H1 (cell line): ENCODE results near the gene SPTBN4. TPM values are rescaled to one million over a fixed set of nuclear protein-coding genes. Genes with fewer than 3 reads are reported as not detected.

Experiments used
- CTCF ChIA-PET: fragments of 300-600 bp; sonication (Branson Sonifier 250); formaldehyde crosslinking; loops from one replicate; lab custom pipeline; 2021; ENCODE audit not compliant: partially characterized antibody; lab: Charles Lee
- POLR2A ChIA-PET: fragments of 300-600 bp; sonication (Branson Sonifier 250); formaldehyde crosslinking; loops from one replicate; lab custom pipeline; 2021; ENCODE audit warnings: inconsistent platforms; ENCODE audit not compliant: partially characterized antibody; lab: Charles Lee
- DNase-seq, 2 experiments: peaks; one replicate each; pipeline versions ENCODE4 v3.0.0 to v3.0.0-alpha.2; 2010 to 2022; ENCODE audit warnings: low spot score in 2 of 2, low read depth in 1 of 2, mixed read lengths in 1 of 2
- FAIRE-seq: peaks from 2 replicates; lab custom pipeline; 2011; peaks lifted over from hg19 to GRCh38; lab: Jason Lieb, UNC
- H2AFZ ChIP-seq: 2 replicates; pipeline ENCODE4 v1.8.1; 2012; ENCODE audit warnings: low read length, inconsistent platforms
- H2AK5ac ChIP-seq: 2 replicates; pipeline ENCODE4 v1.6.1; 2013; ENCODE audit warnings: low read depth, low read length
- H2BK120ac ChIP-seq: replicated peaks from 2 replicates; pipeline ENCODE3; 2013; ENCODE audit warnings: low read depth, low read length, inconsistent platforms
- H2BK12ac ChIP-seq: 2 replicates; pipeline ENCODE4 v1.6.1; 2013; ENCODE audit warnings: low read depth, low read length
- H2BK15ac ChIP-seq: 2 replicates; pipeline ENCODE4 v1.6.1; 2013; ENCODE audit warnings: low read length
- H2BK20ac ChIP-seq: 2 replicates; pipeline ENCODE4 v1.6.1; 2013; ENCODE audit warnings: low read length
- H2BK5ac ChIP-seq: 2 replicates; pipeline ENCODE4 v1.6.1; 2013; ENCODE audit warnings: low read depth, low read length
- H3K14ac ChIP-seq: 2 replicates; pipeline ENCODE4 v1.6.1; 2013; ENCODE audit warnings: inconsistent platforms; ENCODE audit not compliant: insufficient read length
- H3K18ac ChIP-seq: 2 replicates; pipeline ENCODE4 v1.6.1; 2013; ENCODE audit warnings: low read length; ENCODE audit errors: extremely low read depth
- H3K23ac ChIP-seq: 2 replicates; pipeline ENCODE4 v1.6.1; 2013; ENCODE audit warnings: inconsistent platforms; ENCODE audit not compliant: insufficient read length
- H3K23me2 ChIP-seq: 2 replicates; pipeline ENCODE4 v1.6.1; 2013; ENCODE audit warnings: low read depth, low read length
- H3K27ac ChIP-seq: 2 replicates; pipeline ENCODE4 v1.6.1; 2011; ENCODE audit warnings: low read depth, low read length, inconsistent platforms
- H3K27me3 ChIP-seq, 4 experiments: replicated peaks in 1 of 4; 1 replicate in 1 of 4; 2 replicates in 3 of 4; pipeline versions ENCODE4 v1.6.1 to v1.8.1; 2011 to 2013; ENCODE audit warnings: low read length in 3 of 4, mild to moderate bottlenecking in 3 of 4, inconsistent platforms in 2 of 4, mixed read lengths in 2 of 4, moderate library complexity in 1 of 4; ENCODE audit not compliant: control insufficient read depth in 3 of 4, insufficient read depth in 3 of 4; ENCODE audit errors: extremely low read depth in 1 of 4
- H3K36me3 ChIP-seq, 4 experiments: 2 replicates each; pipeline versions ENCODE4 v1.6.1 to v1.8.1; 2011 to 2013; ENCODE audit warnings: mild to moderate bottlenecking in 4 of 4, low read length in 3 of 4, moderate library complexity in 2 of 4, control low read depth in 1 of 4, inconsistent platforms in 1 of 4; ENCODE audit not compliant: insufficient read depth in 4 of 4, control insufficient read depth in 2 of 4
- H3K4ac ChIP-seq: replicated peaks from 2 replicates; pipeline ENCODE3; 2013; ENCODE audit warnings: low read length, low read depth, mixed read lengths, inconsistent platforms; ENCODE audit not compliant: insufficient read length
- H3K4me1 ChIP-seq, 4 experiments: replicated peaks in 1 of 4; 1 replicate in 1 of 4; 2 replicates in 3 of 4; pipeline versions ENCODE4 v1.6.1 to v1.8.1; 2011 to 2013; ENCODE audit warnings: low read length in 3 of 4, inconsistent platforms in 2 of 4, mixed read lengths in 1 of 4; ENCODE audit not compliant: insufficient read depth in 4 of 4, control insufficient read depth in 3 of 4
- H3K4me2 ChIP-seq, 2 experiments: 2 replicates each; pipeline versions ENCODE4 v1.6.1 to v1.8.1; 2011 to 2013; ENCODE audit warnings: low read depth in 2 of 2, low read length in 2 of 2, control low read depth in 1 of 2, inconsistent platforms in 1 of 2, mild to moderate bottlenecking in 1 of 2; ENCODE audit not compliant: insufficient read depth in 1 of 2
- H3K4me3 ChIP-seq, 4 experiments: fragments of 200-600, 300-600 bp in 1 of 4; sonication (generic), shearing (Covaris generic), sonication (Bioruptor Twin) in 1 of 4; 2 replicates each; pipeline versions ENCODE4 v1.5.1 to v1.8.1; 2011 to 2016; ENCODE audit warnings: low read length in 4 of 4, low read depth in 3 of 4, control low read depth in 2 of 4, inconsistent platforms in 2 of 4, mild to moderate bottlenecking in 2 of 4, mixed read lengths in 1 of 4, moderate library complexity in 1 of 4; ENCODE audit not compliant: insufficient read depth in 2 of 4; ENCODE audit errors: extremely low read depth in 1 of 4
- H3K56ac ChIP-seq: replicated peaks from 2 replicates; pipeline ENCODE3; 2013; ENCODE audit warnings: low read depth, mild to moderate bottlenecking, mixed read lengths, low read length, inconsistent platforms; ENCODE audit not compliant: insufficient read length
- H3K79me1 ChIP-seq: 2 replicates; pipeline ENCODE4 v1.6.1; 2013; ENCODE audit warnings: low read depth, low read length, control low read depth
- H3K79me2 ChIP-seq, 2 experiments: 2 replicates each; pipeline versions ENCODE4 v1.6.1 to v1.8.1; 2012 to 2013; ENCODE audit warnings: low read length in 2 of 2, mild to moderate bottlenecking in 2 of 2, inconsistent platforms in 1 of 2; ENCODE audit not compliant: insufficient read depth in 2 of 2, control insufficient read depth in 1 of 2
- H3K9ac ChIP-seq, 4 experiments: replicated peaks in 1 of 4; 1 replicate in 1 of 4; 2 replicates in 3 of 4; pipeline versions ENCODE4 v1.6.1 to v1.8.1; 2011 to 2013; ENCODE audit warnings: low read depth in 3 of 4, low read length in 3 of 4, control low read depth in 2 of 4, mild to moderate bottlenecking in 2 of 4, moderate library complexity in 2 of 4, inconsistent platforms in 1 of 4; ENCODE audit errors: extremely low read depth in 1 of 4
- H3K9me3 ChIP-seq, 2 experiments: 2 replicates each; pipeline versions ENCODE4 v1.6.1 to v1.8.1; 2012 to 2013; ENCODE audit warnings: mild to moderate bottlenecking in 2 of 2, moderate library complexity in 2 of 2, control low read depth in 1 of 2, inconsistent platforms in 1 of 2, low read depth in 1 of 2, low read length in 1 of 2, mixed read lengths in 1 of 2; ENCODE audit not compliant: insufficient read depth in 2 of 2
- H4K20me1 ChIP-seq, 2 experiments: replicated peaks in 1 of 2; 2 replicates each; pipeline versions ENCODE3 to v1.8.1; 2011 to 2013; ENCODE audit warnings: inconsistent platforms in 2 of 2, low read length in 2 of 2, mild to moderate bottlenecking in 1 of 2; ENCODE audit not compliant: insufficient read depth in 2 of 2, control insufficient read depth in 1 of 2
- H4K5ac ChIP-seq: 2 replicates; pipeline ENCODE4 v1.6.1; 2013; ENCODE audit warnings: low read length, low read depth, mixed read lengths, inconsistent platforms; ENCODE audit not compliant: insufficient read length
- H4K8ac ChIP-seq: 2 replicates; pipeline ENCODE4 v1.8.0; 2013; ENCODE audit warnings: mild to moderate bottlenecking, moderate library complexity, low read length, inconsistent platforms; ENCODE audit not compliant: insufficient read depth; ENCODE audit errors: extremely low read depth
- H4K91ac ChIP-seq: replicated peaks from 2 replicates; pipeline ENCODE3; 2013; ENCODE audit warnings: low read length, mixed read lengths, inconsistent platforms; ENCODE audit not compliant: insufficient read length
- ASH2L ChIP-seq: fragments of 200-600, 300-600 bp; sonication (generic); IDR thresholded peaks from one replicate; pipeline ENCODE4 v1.7.1; 2017; ENCODE audit warnings: low read length
- WGBS, 2 experiments: shearing (Covaris generic) in 1 of 2; methylation state at CpG; one replicate each; pipeline versions ENCODE4 v1.1.6 to v1.1.7; 2013 to 2015; ENCODE audit warnings: low lambda C conversion rate in 2 of 2, mixed read lengths in 2 of 2, inconsistent platforms in 1 of 2, low coverage in 1 of 2, missing lambda C conversion rate in 1 of 2; ENCODE audit not compliant: insufficient replicate concordance in 2 of 2, insufficient coverage in 1 of 2, insufficient read length in 1 of 2; ENCODE audit errors: extremely low coverage in 1 of 2, missing lambda C conversion rate in 1 of 2; 5-methylcytosine and 5-hydroxymethylcytosine counted together
- polyA plus RNA-seq, 7 experiments: library from polyadenylated mRNA; depleted of rRNA in 3 of 7; stranded (reverse) in 5 of 7; unstranded in 2 of 7; fragments of >200 nt in 5 of 7; fragments of 200-250 nt in 2 of 7; gene quantifications; 1 replicate in 5 of 7; 2 replicates in 1 of 7; 4 replicates in 1 of 7; pipeline versions ENCODE4 v1.2.1 to v1.2.3, GENCODE V29; 2011 to 2013; ENCODE audit warnings: missing spikeins in 2 of 7, mixed read lengths in 2 of 7
- total RNA-seq: library from RNA; stranded (reverse); fragmentation: NEBNext Ultra II Directional; extraction: Animal tissue kit (Norgen Biotek cat#: 25700); gene quantifications from 2 replicates; pipeline ENCODE4 v1.2.1, GENCODE V29; 2021
- TF ChIP-seq, protein P1 (sequence below): IDR thresholded peaks from 2 replicates; pipeline ENCODE4 v1.6.1; 2012; ENCODE audit warnings: low read length, inconsistent platforms

The SPTBN4 gene
- total and polyA plus RNA-seq, 2 of the 8 experiments (the other 6 are each of a cell fraction or from before 2014, with no cell fraction given): 1.9 to 3.0 TPM

DNA sequence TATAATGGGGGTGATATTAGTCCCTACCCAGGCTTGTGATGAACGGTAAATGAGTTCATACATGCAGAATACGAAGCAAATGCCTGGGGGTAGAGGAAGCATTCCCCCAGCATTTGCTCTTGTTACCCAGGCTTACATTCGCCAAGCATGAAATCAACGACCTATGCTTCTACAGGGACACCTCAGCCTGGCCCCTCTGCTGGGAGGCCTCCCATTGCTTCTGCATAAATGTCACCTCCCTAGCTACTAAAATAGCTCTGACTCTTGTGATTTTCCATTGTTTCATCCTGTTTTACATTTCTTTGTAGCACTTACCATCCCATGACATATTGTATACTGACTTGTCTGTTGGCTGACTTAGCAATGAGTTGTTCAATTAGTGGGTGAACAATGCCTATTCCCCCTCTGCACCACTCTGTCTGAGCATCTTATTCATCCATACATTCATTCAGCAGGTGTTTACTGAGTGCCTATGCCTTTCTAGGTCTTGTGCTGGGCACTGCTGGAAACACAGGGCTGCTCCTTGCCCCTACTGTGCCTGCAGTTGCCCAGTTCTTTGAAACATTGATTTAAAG is 47.0 kb downstream of the SPTBN4 start:
- Histone ChIP-seq H3K9ac (no peak overlapping the region), H2BK120ac (no peak overlapping the region), H2AK5ac (no peak overlapping the region; the same call in 1 of the 2 replicates), H3K79me2 (no peaks in the 10 kb centered on the region), H3K56ac (no peak overlapping the region), H3K18ac (no peak overlapping the region), H4K8ac (no peak overlapping the region), H3K23me2 (peaks cover 8% of the 10 kb centered on the region), H3K9me3 (peaks cover 0 to 5% of the 10 kb centered on the region in 2 experiments; a peak in 2 of 4 replicates), H3K27me3 (peaks cover 30 to 61% (median 50%) of the 10 kb centered on the region in 4 experiments), H2BK20ac (no peak overlapping the region), H4K20me1 (peaks cover 0 to 5% of the 10 kb centered on the region in 2 experiments), H3K4me1 (peaks cover 0 to 4% (median 2%) of the 10 kb centered on the region in 4 experiments; a peak in 2 of 7 replicates), H2BK12ac (no peak overlapping the region), H3K27ac (no peak overlapping the region), H2BK15ac (no peak overlapping the region), H3K23ac (no peak overlapping the region), H3K36me3 (peaks cover 0 to 4% (median 0%) of the 10 kb centered on the region in 4 experiments; a peak in 1 of 8 replicates), H3K4ac (no peak overlapping the region), H4K91ac (no peak overlapping the region), H2BK5ac (no peak overlapping the region), H3K4me2 (no peak overlapping the region; a peak in 1 of 4 replicates), H4K5ac (no peak overlapping the region), H3K4me3 (no peak overlapping the region), H3K79me1 (no peaks in the 10 kb centered on the region), H2AFZ (no peak overlapping the region), H3K14ac (no peak overlapping the region)
- POLR2A ChIA-PET: interaction anchor here (0.9 to 1.3 kb wide), 2 partner anchors 9 to 133 kb away, joined by 3 read pairs; no protein-coding TSS in a partner anchor
- FAIRE-seq: no peak
- 81% methylated on average over 4 of the region's 4 CpGs; no CpG with 5 or more reads in 1 of the 2 experiments for WGBS, 2 experiments
- no peak for DNase-seq
- CTCF ChIA-PET: interaction anchor here (1.7 to 2.4 kb wide), 5 partner anchors 10 to 49 kb away, joined by 7 to 11 read pairs (median 9); partner anchors contain the start of gene BLVRB
- no peak for TF ChIP-seq ASH2L
- TF ChIP-seq, protein P1, sequence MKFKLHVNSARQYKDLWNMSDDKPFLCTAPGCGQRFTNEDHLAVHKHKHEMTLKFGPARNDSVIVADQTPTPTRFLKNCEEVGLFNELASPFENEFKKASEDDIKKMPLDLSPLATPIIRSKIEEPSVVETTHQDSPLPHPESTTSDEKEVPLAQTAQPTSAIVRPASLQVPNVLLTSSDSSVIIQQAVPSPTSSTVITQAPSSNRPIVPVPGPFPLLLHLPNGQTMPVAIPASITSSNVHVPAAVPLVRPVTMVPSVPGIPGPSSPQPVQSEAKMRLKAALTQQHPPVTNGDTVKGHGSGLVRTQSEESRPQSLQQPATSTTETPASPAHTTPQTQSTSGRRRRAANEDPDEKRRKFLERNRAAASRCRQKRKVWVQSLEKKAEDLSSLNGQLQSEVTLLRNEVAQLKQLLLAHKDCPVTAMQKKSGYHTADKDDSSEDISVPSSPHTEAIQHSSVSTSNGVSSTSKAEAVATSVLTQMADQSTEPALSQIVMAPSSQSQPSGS: no peak
